ENCODE data around the gene ERBB4. TPM values are rescaled to one million over a fixed set of nuclear protein-coding genes. Genes with fewer than 3 reads are reported as not detected.

The ERBB4 gene
- total RNA-seq, 1 donor from 2014 or later, result 25.3 TPM

GRCh38 chr2:212147921-212148513, 390.6 kb downstream of the ERBB4 start:
- H3K4me1 ChIP-seq, result no peaks in the 10 kb centered on the region
- TF ChIP-seq CTCF (IDR thresholded peaks at IDR 0.05), result peak; percentile 38
- no peaks in the 10 kb centered on the region for H3K27me3 ChIP-seq (ENCODE audit: low read depth)
- no peaks in the 10 kb centered on the region for H3K9me3 ChIP-seq
- H3K4me3 ChIP-seq, result no peak overlapping the region
- no peaks in the 10 kb centered on the region for H3K36me3 ChIP-seq
- DNase-seq (no peak), ATAC-seq (no peak)
- intact Hi-C loops (cut with DNase I), result no loop called here
- H3K27ac ChIP-seq, result no peak overlapping the region

- DNase-seq, result no peak
These were observed 392.2 kb downstream of the ERBB4 start for GRCh38 chr2:212146416-212146815.

GRCh38 chr2:212145121-212145520, 393.5 kb downstream of the ERBB4 start:
- TF ChIP-seq CTCF (IDR thresholded peaks at IDR 0.05), result no peak

More at GRCh38 chr2:212146416-212146815, 392.2 kb downstream of the ERBB4 start:
- Histone ChIP-seq H3K4me3 (no peak overlapping the region), H3K27ac (no peak overlapping the region), H3K9me3 (no peaks in the 10 kb centered on the region), H3K4me1 (no peaks in the 10 kb centered on the region), H3K36me3 (no peaks in the 10 kb centered on the region), H3K27me3 (ENCODE audit: low read depth) (no peaks in the 10 kb centered on the region)
- intact Hi-C loops (cut with DNase I), result no loop called here
- no peak for TF ChIP-seq CTCF (IDR thresholded peaks at IDR 0.05)
- no peak for ATAC-seq

GRCh38 chr2:212142631-212143030, 396.0 kb downstream of the ERBB4 start:
- H3K27me3 ChIP-seq (ENCODE audit: low read depth), result no peaks in the 10 kb centered on the region
- H3K4me3 ChIP-seq, result no peak overlapping the region
- intact Hi-C loops (cut with DNase I), result no loop called here
- H3K4me1 ChIP-seq, result no peaks in the 10 kb centered on the region
- TF ChIP-seq CTCF (IDR thresholded peaks at IDR 0.05), result no peak
- no peak overlapping the region for H3K27ac ChIP-seq
- H3K36me3 ChIP-seq, result no peaks in the 10 kb centered on the region
- ATAC-seq (no peak), DNase-seq (no peak)
- H3K9me3 ChIP-seq, result no peaks in the 10 kb centered on the region

More at GRCh38 chr2:212145121-212145520, 393.5 kb downstream of the ERBB4 start:
- Histone ChIP-seq H3K9me3 (no peaks in the 10 kb centered on the region), H3K36me3 (no peaks in the 10 kb centered on the region), H3K27ac (no peak overlapping the region), H3K27me3 (ENCODE audit: low read depth) (no peaks in the 10 kb centered on the region), H3K4me1 (no peaks in the 10 kb centered on the region), H3K4me3 (no peak overlapping the region)
- no peak for ATAC-seq
- no peak for DNase-seq
- intact Hi-C loops (cut with DNase I), result no loop called here

- Histone ChIP-seq H3K27me3 (ENCODE audit: low read depth) (no peaks in the 10 kb centered on the region), H3K4me1 (no peaks in the 10 kb centered on the region), H3K36me3 (no peaks in the 10 kb centered on the region), H3K27ac (no peak overlapping the region), H3K9me3 (no peaks in the 10 kb centered on the region), H3K4me3 (no peak overlapping the region)
- no peak for TF ChIP-seq CTCF (IDR thresholded peaks at IDR 0.05)
- intact Hi-C loops (cut with DNase I), result no loop called here
- DNase-seq, result no peak
- ATAC-seq, result no peak
These were observed 397.1 kb downstream of the ERBB4 start for GRCh38 chr2:212141499-212141898.
